Brain microvascular endothelial cell (primary cell): ENCODE data around the gene IFI27.

Experiments used
- DNase-seq: peaks from one replicate; pipeline ENCODE4 v3.0.0-alpha.2; 2020
- H3K27ac ChIP-seq: fragments of 250-450 bp; sonication (Bioruptor Pico); 2 replicates; pipeline ENCODE4 v1.5.1; 2020; ENCODE audit warnings: mild to moderate bottlenecking, moderate library complexity
- H3K27me3 ChIP-seq: fragments of 250-450 bp; sonication (Bioruptor Pico); replicated peaks from 2 replicates; pipeline ENCODE4 v1.5.1; 2020; ENCODE audit warnings: mild to moderate bottlenecking
- H3K36me3 ChIP-seq: fragments of 250-450 bp; sonication (Bioruptor Pico); replicated peaks from 2 replicates; pipeline ENCODE4 v1.5.1; 2020; ENCODE audit warnings: mild to moderate bottlenecking
- H3K4me3 ChIP-seq: 2 replicates; pipeline ENCODE4 v1.5.1; 2011; ENCODE audit warnings: low read depth, mild to moderate bottlenecking, control low read depth, low read length, moderate library complexity
- in situ Hi-C: cut with HindIII; loops from 2 replicates; pipeline ENCODE4 v1.10.0; 2017; ENCODE audit warnings: low sequenced_read_pairs, low pct_ligation_motif_present
- TF ChIP-seq, protein P1 (sequence below): IDR thresholded peaks from 2 replicates; pipeline ENCODE4 v1.5.1; 2011; ENCODE audit warnings: low read depth, mild to moderate bottlenecking, moderate library complexity, low read length, control low read depth, inconsistent platforms; ENCODE audit errors: missing control alignments

IFI27 gene

GRCh38 chr14:94136575-94137331 is 26.2 kb downstream of the IFI27 start:
- DNase-seq, result peak; percentile 83
- Histone ChIP-seq H3K27me3 (no peaks in the 10 kb centered on the region), H3K27ac (no peak overlapping the region), H3K36me3 (no peaks in the 10 kb centered on the region), H3K4me3 (no peak overlapping the region)
- TF ChIP-seq, protein P1, sequence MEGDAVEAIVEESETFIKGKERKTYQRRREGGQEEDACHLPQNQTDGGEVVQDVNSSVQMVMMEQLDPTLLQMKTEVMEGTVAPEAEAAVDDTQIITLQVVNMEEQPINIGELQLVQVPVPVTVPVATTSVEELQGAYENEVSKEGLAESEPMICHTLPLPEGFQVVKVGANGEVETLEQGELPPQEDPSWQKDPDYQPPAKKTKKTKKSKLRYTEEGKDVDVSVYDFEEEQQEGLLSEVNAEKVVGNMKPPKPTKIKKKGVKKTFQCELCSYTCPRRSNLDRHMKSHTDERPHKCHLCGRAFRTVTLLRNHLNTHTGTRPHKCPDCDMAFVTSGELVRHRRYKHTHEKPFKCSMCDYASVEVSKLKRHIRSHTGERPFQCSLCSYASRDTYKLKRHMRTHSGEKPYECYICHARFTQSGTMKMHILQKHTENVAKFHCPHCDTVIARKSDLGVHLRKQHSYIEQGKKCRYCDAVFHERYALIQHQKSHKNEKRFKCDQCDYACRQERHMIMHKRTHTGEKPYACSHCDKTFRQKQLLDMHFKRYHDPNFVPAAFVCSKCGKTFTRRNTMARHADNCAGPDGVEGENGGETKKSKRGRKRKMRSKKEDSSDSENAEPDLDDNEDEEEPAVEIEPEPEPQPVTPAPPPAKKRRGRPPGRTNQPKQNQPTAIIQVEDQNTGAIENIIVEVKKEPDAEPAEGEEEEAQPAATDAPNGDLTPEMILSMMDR, result peak; percentile 99
- in situ Hi-C loops, result no loop called here

DNA sequence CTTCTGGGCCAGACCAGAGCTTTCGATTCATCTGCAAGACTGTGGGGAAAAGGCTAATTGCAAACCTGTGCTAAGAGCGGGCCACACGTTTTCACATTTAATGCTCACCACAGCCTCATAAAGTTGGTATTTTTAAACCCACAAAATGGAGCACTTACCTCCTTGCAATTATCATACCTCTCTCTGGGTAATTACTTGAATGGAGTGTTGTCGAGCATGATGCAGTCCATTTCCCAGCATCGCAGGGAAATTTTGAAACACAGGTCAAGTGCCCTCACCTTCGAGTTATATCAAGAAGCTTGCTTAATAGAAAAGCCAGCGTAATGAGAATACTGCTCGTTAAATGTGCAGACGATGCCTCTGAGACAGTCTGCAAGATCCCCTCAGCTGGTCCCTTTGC is 27.7 kb downstream of the IFI27 start:
- H3K27ac ChIP-seq, result no peak overlapping the region
- no peaks in the 10 kb centered on the region for H3K36me3 ChIP-seq
- TF ChIP-seq, protein P1, result no peak
- H3K4me3 ChIP-seq, result no peak overlapping the region
- H3K27me3 ChIP-seq, result no peaks in the 10 kb centered on the region
- DNase-seq, result no peak
- in situ Hi-C loops, result no loop called here

DNA sequence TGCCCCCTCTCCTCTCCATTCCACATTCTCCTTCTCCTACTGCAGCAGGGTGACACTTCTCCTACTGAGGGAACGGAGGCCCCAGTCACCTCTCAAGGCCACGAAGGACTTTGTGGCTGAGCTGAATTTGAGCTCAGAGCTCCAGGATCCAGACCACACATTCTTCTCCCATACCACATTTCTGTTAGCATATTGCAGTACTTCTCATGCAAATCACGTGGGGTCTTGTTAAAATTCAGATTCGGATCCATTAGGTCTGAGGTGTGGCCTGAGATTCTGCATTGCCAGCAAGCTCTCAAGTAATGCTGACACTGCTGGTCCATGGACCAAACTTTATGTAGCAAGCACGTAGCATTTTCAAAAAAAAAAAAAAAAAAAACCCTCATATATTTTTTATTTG is 28.5 kb downstream of the IFI27 start:
- in situ Hi-C loops, result no loop called here
- TF ChIP-seq, protein P1, result no peak

GRCh38 chr14:94139421-94139820 is 28.9 kb downstream of the IFI27 start:
- no peak overlapping the region for H3K4me3 ChIP-seq
- no peak overlapping the region for H3K27ac ChIP-seq
- no peaks in the 10 kb centered on the region for H3K27me3 ChIP-seq
- no peaks in the 10 kb centered on the region for H3K36me3 ChIP-seq
- DNase-seq, result no peak
- in situ Hi-C loops, result no loop called here
- TF ChIP-seq, protein P1, result no peak

More for the DNA sequence above, 28.5 kb downstream of the IFI27 start:
- no peak for DNase-seq
- Histone ChIP-seq H3K4me3 (no peak overlapping the region), H3K27me3 (no peaks in the 10 kb centered on the region), H3K27ac (no peak overlapping the region), H3K36me3 (no peaks in the 10 kb centered on the region)

- Histone ChIP-seq H3K27me3 (no peaks in the 10 kb centered on the region), H3K27ac (no peak overlapping the region), H3K36me3 (no peaks in the 10 kb centered on the region), H3K4me3 (no peak overlapping the region)
- TF ChIP-seq, protein P1, result no peak
- in situ Hi-C loops, result no loop called here
- DNase-seq, result no peak
These were observed 31.7 kb downstream of the IFI27 start for GRCh38 chr14:94142247-94142646.

- DNase-seq, result no peak
- in situ Hi-C loops, result no loop called here
- no peak overlapping the region for H3K4me3 ChIP-seq
- H3K36me3 ChIP-seq, result no peaks in the 10 kb centered on the region
- TF ChIP-seq, protein P1, result no peak
- no peaks in the 10 kb centered on the region for H3K27me3 ChIP-seq
- no peak overlapping the region for H3K27ac ChIP-seq
These were observed 32.3 kb downstream of the IFI27 start for GRCh38 chr14:94142836-94143235.
